ENCODE data around the gene SPDYE4. TPM values are rescaled to one million over a fixed set of nuclear protein-coding genes. Genes with fewer than 3 reads are reported as not detected.

SPDYE4 gene
- total RNA-seq, 1 experiment from 2014 or later, result not detected

DNA sequence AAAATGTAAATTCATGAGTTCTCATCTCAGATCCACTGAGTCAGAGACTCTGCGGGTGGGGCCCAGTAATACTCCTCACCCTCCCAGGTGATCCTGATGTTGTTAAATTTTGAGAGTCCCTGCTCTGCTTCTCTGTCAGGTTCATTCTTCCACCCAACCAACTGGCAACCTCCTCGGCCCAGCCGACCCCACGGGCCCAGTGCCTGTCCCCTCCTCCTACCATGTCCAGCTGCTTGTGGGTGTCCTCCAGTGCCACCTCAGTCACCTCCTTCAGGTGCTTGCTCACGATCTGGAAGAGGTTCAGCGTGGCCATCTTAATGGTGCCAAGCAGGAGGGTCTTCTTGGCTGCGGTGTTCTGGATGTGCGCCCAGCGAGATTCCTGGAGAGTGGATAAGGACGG, 23.5 kb downstream of the SPDYE4 start:
- H3K9me3 ChIP-seq (ENCODE audit: low read length), result no peaks in the 10 kb centered on the region
- CTCF ChIA-PET, result no interaction called here
- H3K4me1 ChIP-seq (ENCODE audit: insufficient read depth, low read length), result no peaks in the 10 kb centered on the region
- H3K27ac ChIP-seq (ENCODE audit: low read length), result no peak overlapping the region
- H3K4me2 ChIP-seq (ENCODE audit: low read length), result no peak overlapping the region
- ATAC-seq, result no peak
- no peak overlapping the region for H3K4me3 ChIP-seq (ENCODE audit: low read length)
- intact Hi-C loops (cut with micrococcal nuclease), result no loop called here
- no peaks in the 10 kb centered on the region for H3K36me3 ChIP-seq (ENCODE audit: low read depth, low read length)
- no peak for TF ChIP-seq EZH2 (IDR thresholded peaks at IDR 0.05; ENCODE audit: low read length, unreplicated experiment)
- TF ChIP-seq CTCF (conservative IDR thresholded peaks at IDR 0.05; ENCODE audit: low read depth, low read length), result no peak
- no peak for TF ChIP-seq EZH2phosphoT487 (IDR thresholded peaks at IDR 0.05; ENCODE audit: borderline replicate concordance, low read length)
- no peak for DNase-seq
- no peak overlapping the region for H2AFZ ChIP-seq (ENCODE audit: low read length)
- no peak overlapping the region for H3K9ac ChIP-seq (ENCODE audit: low read length)
- POLR2A ChIA-PET (ENCODE audit: unreplicated experiment), result no interaction called here
- no peaks in the 10 kb centered on the region for H3K79me2 ChIP-seq (ENCODE audit: low read length)
- no peaks in the 10 kb centered on the region for H3K9me2 ChIP-seq (replicated peaks; ENCODE audit: low read length)
- no TSS peak for BruUV-seq (replicated peaks)
- peaks cover 20% of the 10 kb centered on the region for H3K27me3 ChIP-seq (ENCODE audit: low read length)
- no peaks in the 10 kb centered on the region for H3F3A ChIP-seq (ENCODE audit: low read length, unreplicated experiment)
- no peaks in the 10 kb centered on the region for H4K20me1 ChIP-seq (ENCODE audit: low read length)

- Histone ChIP-seq H3K9ac (ENCODE audit: low read length) (no peak overlapping the region), H3K4me3 (ENCODE audit: low read length) (no peak overlapping the region), H3K36me3 (ENCODE audit: low read depth, low read length) (no peaks in the 10 kb centered on the region), H4K20me1 (ENCODE audit: low read length) (no peaks in the 10 kb centered on the region), H3K9me2 (replicated peaks; ENCODE audit: low read length) (no peaks in the 10 kb centered on the region), H3K27me3 (ENCODE audit: low read length) (peaks cover 18% of the 10 kb centered on the region), H2AFZ (ENCODE audit: low read length) (no peak overlapping the region), H3K79me2 (ENCODE audit: low read length) (no peaks in the 10 kb centered on the region), H3K9me3 (ENCODE audit: low read length) (no peaks in the 10 kb centered on the region), H3F3A (ENCODE audit: low read length, unreplicated experiment) (no peaks in the 10 kb centered on the region), H3K4me1 (ENCODE audit: insufficient read depth, low read length) (no peaks in the 10 kb centered on the region), H3K4me2 (ENCODE audit: low read length) (no peak overlapping the region), H3K27ac (ENCODE audit: low read length) (no peak overlapping the region)
- ChIA-PET POLR2A (ENCODE audit: unreplicated experiment) (no interaction called here), CTCF (no interaction called here)
- TF ChIP-seq EZH2 (IDR thresholded peaks at IDR 0.05; ENCODE audit: low read length, unreplicated experiment) (no peak), EZH2phosphoT487 (IDR thresholded peaks at IDR 0.05; ENCODE audit: borderline replicate concordance, low read length) (no peak), CTCF (conservative IDR thresholded peaks at IDR 0.05; ENCODE audit: low read depth, low read length) (no peak)
- ATAC-seq (no peak), DNase-seq (no peak)
- intact Hi-C loops (cut with micrococcal nuclease), result no loop called here
- no TSS peak for BruUV-seq (replicated peaks)
Observed at GRCh38 chr17:8732406-8733085, 25.8 kb downstream of the SPDYE4 start.

DNA sequence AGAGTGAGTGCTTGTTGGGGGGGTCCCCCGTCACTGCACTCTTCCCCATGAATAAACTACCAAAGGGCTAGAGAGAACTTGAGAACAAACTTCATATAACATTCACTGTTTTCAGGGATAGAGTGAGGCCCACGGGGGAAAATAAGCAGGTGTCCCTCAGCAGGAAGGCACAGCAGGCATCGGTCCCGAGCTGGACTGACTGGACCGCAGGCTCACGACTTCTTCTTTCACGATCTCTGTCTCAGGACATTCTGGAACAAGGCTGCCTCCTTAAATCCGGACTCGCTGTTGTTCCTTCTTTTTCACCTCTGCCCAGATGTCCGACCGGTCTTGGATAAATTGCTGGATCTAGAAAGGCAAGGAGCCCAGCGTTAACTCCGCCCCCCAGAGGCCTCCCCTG, 28.5 kb downstream of the SPDYE4 start:
- Histone ChIP-seq H3K4me1 (ENCODE audit: insufficient read depth, low read length) (no peaks in the 10 kb centered on the region), H3K79me2 (ENCODE audit: low read length) (no peaks in the 10 kb centered on the region), H3K27ac (ENCODE audit: low read length) (no peak overlapping the region), H3K36me3 (ENCODE audit: low read depth, low read length) (no peaks in the 10 kb centered on the region), H3K4me3 (ENCODE audit: low read length) (no peak overlapping the region), H3F3A (ENCODE audit: low read length, unreplicated experiment) (no peaks in the 10 kb centered on the region), H4K20me1 (ENCODE audit: low read length) (no peaks in the 10 kb centered on the region), H3K27me3 (ENCODE audit: low read length) (no peaks in the 10 kb centered on the region), H3K9me2 (replicated peaks; ENCODE audit: low read length) (no peaks in the 10 kb centered on the region), H3K9ac (ENCODE audit: low read length) (no peak overlapping the region), H2AFZ (ENCODE audit: low read length) (no peak overlapping the region), H3K4me2 (ENCODE audit: low read length) (no peak overlapping the region), H3K9me3 (ENCODE audit: low read length) (no peaks in the 10 kb centered on the region)
- TF ChIP-seq EZH2 (IDR thresholded peaks at IDR 0.05; ENCODE audit: low read length, unreplicated experiment) (no peak), CTCF (conservative IDR thresholded peaks at IDR 0.05; ENCODE audit: low read depth, low read length) (no peak), EZH2phosphoT487 (IDR thresholded peaks at IDR 0.05; ENCODE audit: borderline replicate concordance, low read length) (no peak)
- ChIA-PET CTCF (no interaction called here), POLR2A (ENCODE audit: unreplicated experiment) (no interaction called here)
- ATAC-seq (no peak), DNase-seq (no peak)
- no TSS peak for BruUV-seq (replicated peaks)
- intact Hi-C loops (cut with micrococcal nuclease), result no loop called here
